Measurements from ENCODE around the gene C19orf18. TPM values are rescaled to one million over a fixed set of nuclear protein-coding genes. Genes with fewer than 3 reads are reported as not detected.
"Not testable (repeated sequence)": the region's sequence is repeated elsewhere in the genome, so short reads cannot be mapped to it uniquely, and the experiment has no call there.

The C19orf18 gene
- total RNA-seq, 1 experiment from 2014 or later = 0.43 TPM

DNA sequence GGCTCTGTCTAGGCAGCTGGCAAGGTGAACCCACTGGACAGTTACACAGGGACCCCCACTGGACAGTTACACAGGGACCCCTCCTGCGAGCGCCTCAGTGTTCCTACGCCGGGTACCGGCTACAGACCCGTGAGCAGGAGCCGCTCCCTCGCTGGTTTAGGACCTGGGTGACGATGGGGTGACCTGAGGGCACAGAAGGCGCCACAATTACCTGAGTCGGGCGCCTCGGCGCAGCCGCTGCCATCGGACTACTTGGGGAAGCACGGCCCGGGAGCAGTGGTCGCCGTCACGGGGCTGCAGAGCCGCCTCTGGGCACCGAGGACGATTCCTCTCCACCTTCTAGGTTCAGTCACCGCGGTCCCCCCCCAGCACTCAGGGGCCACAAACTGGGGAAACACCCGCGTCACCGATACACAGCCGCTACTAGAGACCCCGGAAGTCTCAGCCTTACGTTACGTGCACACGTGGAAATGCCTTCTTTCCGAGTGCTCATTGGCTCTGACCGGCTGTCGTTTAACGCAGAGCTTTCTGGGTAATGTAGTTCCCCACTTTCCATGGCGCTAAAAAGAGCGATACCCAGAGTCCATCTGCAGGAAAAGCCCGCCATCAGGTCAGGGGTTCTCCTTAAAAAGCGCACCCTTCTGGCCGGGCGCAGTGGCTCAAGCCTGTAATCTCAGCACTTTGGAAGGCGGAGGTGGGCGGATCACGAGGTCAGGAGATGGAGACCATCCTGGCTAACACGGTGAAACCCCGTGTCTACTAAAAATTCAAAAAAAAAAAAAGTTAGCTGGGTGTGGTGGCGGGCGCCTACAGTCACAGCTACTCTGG lies 58.0 kb downstream of the C19orf18 start, which contains the start of gene ZNF417:
ZNF417 (minus strand) TSS at position 425 of the 828 bp plus-strand sequence; CDS start at position 244, 181 bp downstream.
- H3K4me1 ChIP-seq (ENCODE audit: insufficient read depth, low read length, poor library complexity, severe bottlenecking); H3K9me3 ChIP-seq (ENCODE audit: low read depth, low read length, poor library complexity, severe bottlenecking); intact Hi-C loops (cut with micrococcal nuclease; ENCODE audit: unreplicated experiment); POLR2A ChIA-PET (ENCODE audit: low non-redundant PET); H3K27me3 ChIP-seq (replicated peaks; ENCODE audit: insufficient read depth, low read depth, low read length, poor library complexity); CTCF ChIA-PET: not testable (repeated sequence)
- H3K4me3 ChIP-seq (ENCODE audit: low read depth, low read length, poor library complexity, severe bottlenecking) = peak within 1 kb of the TSS; percentile 94
- TF ChIP-seq CTCF (conservative IDR thresholded peaks at IDR 0.05; ENCODE audit: low read depth, low read length) = peak; percentile 31; the same call in 1 of the 2 replicates
- peak within 1 kb of the TSS; percentile 77 for H3K27ac ChIP-seq (ENCODE audit: low read depth, low read length, poor library complexity, severe bottlenecking)
- BruUV-seq (replicated peaks) = TSS peak; percentile 46
- peaks cover 12% of the 10 kb centered on the region for H3K36me3 ChIP-seq (ENCODE audit: insufficient read depth, low read length, poor library complexity, severe bottlenecking)
- peak; percentile 96 for DNase-seq (ENCODE audit: low spot score)

DNA sequence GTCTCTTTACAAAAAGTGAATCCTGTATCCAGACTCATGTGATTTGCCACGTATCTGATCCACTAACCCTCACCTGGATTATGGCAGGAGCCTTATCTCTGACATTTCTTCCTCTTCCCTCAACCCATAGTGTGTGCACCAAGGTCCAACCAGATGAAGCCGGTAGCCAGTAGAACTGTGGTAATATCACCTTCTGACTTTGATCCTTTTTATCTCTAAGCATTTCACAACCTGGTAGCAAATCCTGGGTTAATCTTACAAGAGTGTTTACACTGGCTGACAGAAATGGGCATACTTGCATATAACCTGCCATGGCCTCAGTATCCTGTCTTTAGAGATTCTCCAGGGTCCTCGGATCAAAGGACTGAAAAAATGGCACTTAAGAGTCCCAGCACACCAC lies 59.8 kb downstream of the C19orf18 start:
- H3K36me3 ChIP-seq (ENCODE audit: insufficient read depth, low read length, poor library complexity, severe bottlenecking) = peaks cover 6% of the 10 kb centered on the region
- ChIA-PET CTCF (no interaction called here), POLR2A (ENCODE audit: low non-redundant PET) (no interaction called here)
- no TSS peak for BruUV-seq (replicated peaks)
- H3K9me3 ChIP-seq (ENCODE audit: low read depth, low read length, poor library complexity, severe bottlenecking) = no peaks in the 10 kb centered on the region
- no peak overlapping the region for H3K27ac ChIP-seq (ENCODE audit: low read depth, low read length, poor library complexity, severe bottlenecking)
- no peaks in the 10 kb centered on the region for H3K27me3 ChIP-seq (replicated peaks; ENCODE audit: insufficient read depth, low read depth, low read length, poor library complexity)
- no peaks in the 10 kb centered on the region for H3K4me1 ChIP-seq (ENCODE audit: insufficient read depth, low read length, poor library complexity, severe bottlenecking)
- DNase-seq (ENCODE audit: low spot score) = no peak
- TF ChIP-seq EZH2 (IDR thresholded peaks at IDR 0.05; ENCODE audit: borderline replicate concordance, low read depth, low read length, poor library complexity, severe bottlenecking) (no peak), CTCF (conservative IDR thresholded peaks at IDR 0.05; ENCODE audit: low read depth, low read length) (no peak)
- no peak overlapping the region for H3K4me3 ChIP-seq (ENCODE audit: low read depth, low read length, poor library complexity, severe bottlenecking)
- intact Hi-C loops (cut with micrococcal nuclease; ENCODE audit: unreplicated experiment) = no loop called here

Other genes starting within 250 kb of the C19orf18 start
- 4.4 and 5.3 TPM in 2 replicates for gene ZNF671, start 246.9 kb downstream of the C19orf18 start, total RNA-seq (2021)
- gene ZNF776, start 227.7 kb downstream of the C19orf18 start, total RNA-seq (2021) = 10.3 and 15.8 TPM in 2 replicates
- gene ZNF586, start 204.9 kb downstream of the C19orf18 start, total RNA-seq (2021) = 18.2 and 19.5 TPM in 2 replicates
- 5.4 and 10.6 TPM in 2 replicates for gene ZNF552, start 159.6 kb downstream of the C19orf18 start, total RNA-seq (2021)
- gene ZNF587B, start 144.2 kb downstream of the C19orf18 start, total RNA-seq (2021) = 17.3 and 20.0 TPM in 2 replicates
- 40.5 and 43.2 TPM in 2 replicates for gene ZNF587, start 124.7 kb downstream of the C19orf18 start, total RNA-seq (2021)
- gene ZNF814, start 85.5 kb downstream of the C19orf18 start, total RNA-seq (2021) = 39.0 and 44.3 TPM in 2 replicates
- gene ZNF417, start 57.9 kb downstream of the C19orf18 start, total RNA-seq (2021) = 14.1 and 17.4 TPM in 2 replicates
- gene ZNF418, start 39.1 kb downstream of the C19orf18 start, total RNA-seq (2021) = 16.9 and 22.9 TPM in 2 replicates
- 9.5 and 11.0 TPM in 2 replicates for gene ZNF256, start 26.8 kb downstream of the C19orf18 start, total RNA-seq (2021)
- 16.7 and 17.8 TPM in 2 replicates for gene ZNF606, start 28.3 kb upstream of the C19orf18 start, total RNA-seq (2021)
- 1.4 and 2.8 TPM in 2 replicates for gene ZSCAN1, start 59.5 kb upstream of the C19orf18 start, total RNA-seq (2021)
- gene ZNF135, start 84.7 kb upstream of the C19orf18 start, total RNA-seq (2021) = 7.0 and 8.2 TPM in 2 replicates
- 26.1 and 38.4 TPM in 2 replicates for gene ZSCAN18, start 123.7 kb upstream of the C19orf18 start, total RNA-seq (2021)
- 10.1 and 13.1 TPM in 2 replicates for gene ZNF329, start 176.3 kb upstream of the C19orf18 start, total RNA-seq (2021)
- gene ZNF274, start 208.5 kb upstream of the C19orf18 start, total RNA-seq (2021) = 25.0 and 27.4 TPM in 2 replicates

Measured in A673 (cell line).